Gastroesophageal sphincter (tissue), 4 donors: ENCODE data around the gene DNAJB12. TPM values are rescaled to one million over a fixed set of nuclear protein-coding genes. Genes with fewer than 3 reads are reported as not detected.

Experiments used
- ATAC-seq: fragments of 150-250 bp; one replicate; pipeline ENCODE4 v1.9.1; 2016; ENCODE audit warnings: mild to moderate bottlenecking, moderate library complexity
- H3K27ac ChIP-seq, 4 donors: fragments of 200-600 bp; sonication (generic) in 3 of 4; 1 replicate in 3 of 4; 2 replicates in 1 of 4; pipeline ENCODE4 v1.5.1; 2016 to 2019
- H3K27me3 ChIP-seq: fragments of 200-600 bp; sonication (generic); one replicate; pipeline ENCODE4 v1.5.1; 2019
- H3K36me3 ChIP-seq, 2 donors: fragments of 200-600 bp; sonication (generic); one replicate each; pipeline ENCODE4 v1.5.1; 2019; ENCODE audit warnings: control low read depth in 1 of 2
- H3K4me1 ChIP-seq, 3 donors: fragments of 200-600 bp; sonication (generic); 1 replicate in 2 of 3; 2 replicates in 1 of 3; pipeline ENCODE4 v1.5.1; 2016 to 2019; ENCODE audit warnings: control low read depth in 2 of 3
- H3K4me3 ChIP-seq, 2 donors: fragments of 200-600 bp; sonication (generic); one replicate each; pipeline ENCODE4 v1.5.1; 2019; ENCODE audit warnings: mild to moderate bottlenecking in 1 of 2, moderate library complexity in 1 of 2
- H3K9me3 ChIP-seq, 3 donors: fragments of 200-600 bp; sonication (generic); one replicate each; pipeline ENCODE4 v1.5.1; 2017 to 2019; ENCODE audit warnings: control low read depth in 2 of 3
- CTCF ChIP-seq, 4 experiments: fragments of 200-600 bp in 2 of 4; fragments of 450-650 bp in 2 of 4; sonication (generic) in 1 of 4; IDR thresholded peaks; one replicate each; pipeline ENCODE4 v1.5.1; 2017 to 2019; ENCODE audit warnings: antibody characterized with exemption in 4 of 4, mild to moderate bottlenecking in 2 of 4, moderate library complexity in 2 of 4
- EP300 ChIP-seq: sonication (generic); formaldehyde crosslinking; IDR thresholded peaks from one replicate; pipeline ENCODE4 v1.6.1; 2017; ENCODE audit warnings: antibody characterized with exemption, mild to moderate bottlenecking
- POLR2A ChIP-seq, 2 donors: fragments of 450-650 bp; IDR thresholded peaks; one replicate each; pipeline ENCODE4 v1.6.1; 2017; ENCODE audit warnings: antibody characterized with exemption in 2 of 2, mild to moderate bottlenecking in 2 of 2, moderate library complexity in 1 of 2
- POLR2AphosphoS5 ChIP-seq: sonication (generic); formaldehyde crosslinking; IDR thresholded peaks from one replicate; pipeline ENCODE4 v1.6.1; 2017; ENCODE audit warnings: antibody characterized with exemption
- WGBS, 2 donors: methylation state at CpG; one replicate each; pipeline ENCODE4 v1.1.5; 2018; ENCODE audit warnings: low coverage in 1 of 2; 5-methylcytosine and 5-hydroxymethylcytosine counted together
- total RNA-seq, 4 donors: library from RNA; depleted of rRNA; stranded (reverse); fragments of >200 nt; gene quantifications; one replicate each; pipeline ENCODE4 v1.1.0, GENCODE V29; 2016

Gene DNAJB12
- total RNA-seq, 4 donors from 2014 or later = 28.6 to 43.0 (median 33.4) TPM

- no peak for ATAC-seq
- Histone ChIP-seq H3K4me1 (peaks cover 14 to 73% (median 47%) of the 10 kb centered on the region in 3 donors), H3K27ac (peak overlapping the region; percentile 57 to 90 (median 78)), H3K27me3 (no peaks in the 10 kb centered on the region), H3K4me3 (no peak overlapping the region), H3K36me3 (no peaks in the 10 kb centered on the region), H3K9me3 (no peaks in the 10 kb centered on the region)
- TF ChIP-seq POLR2AphosphoS5 (no peak), EP300 (no peak), POLR2A (IDR thresholded peaks at IDR 0.05) (no peak), CTCF (IDR thresholded peaks at IDR 0.05) (no peak)
- 67% methylated on average over 5 of the region's 12 CpGs; no CpG with 5 or more reads in 1 of the 2 donors for WGBS, 2 donors
These were observed 37.8 kb downstream of the DNAJB12 start for GRCh38 chr10:72316748-72317435.

GRCh38 chr10:72316386-72316700, 38.4 kb downstream of the DNAJB12 start:
- Histone ChIP-seq H3K4me1 (peaks cover 14 to 71% (median 47%) of the 10 kb centered on the region in 3 donors), H3K27ac (peak overlapping the region; percentile 57 to 90 (median 78)), H3K36me3 (no peaks in the 10 kb centered on the region), H3K27me3 (no peaks in the 10 kb centered on the region), H3K9me3 (no peaks in the 10 kb centered on the region), H3K4me3 (no peak overlapping the region)
- no peak for TF ChIP-seq POLR2A (IDR thresholded peaks at IDR 0.05)
- TF ChIP-seq POLR2AphosphoS5 = no peak
- TF ChIP-seq EP300 = no peak
- TF ChIP-seq CTCF (IDR thresholded peaks at IDR 0.05) = no peak
- WGBS, 2 donors = 70% methylated on average over 2 of the region's 3 CpGs
- no peak for ATAC-seq

GRCh38 chr10:72315611-72316385, 38.9 kb downstream of the DNAJB12 start:
- peak; percentile 63 for ATAC-seq
- peak overlapping the region; percentile 57 to 90 (median 78) for H3K27ac ChIP-seq
- H3K4me3 ChIP-seq = no peak overlapping the region
- H3K9me3 ChIP-seq = no peaks in the 10 kb centered on the region
- WGBS, 2 donors = 0 to 7% methylated on average over 1 of the region's 2 CpGs
- no peaks in the 10 kb centered on the region for H3K27me3 ChIP-seq
- peaks cover 14 to 68% (median 41%) of the 10 kb centered on the region in 3 donors for H3K4me1 ChIP-seq
- H3K36me3 ChIP-seq = no peaks in the 10 kb centered on the region
- TF ChIP-seq POLR2AphosphoS5 (peak; percentile 87), POLR2A (IDR thresholded peaks at IDR 0.05) (no peak)

- Histone ChIP-seq H3K27ac (peak overlapping the region in 3 of 4 donors; percentile 76 to 90 (median 79)), H3K4me1 (peaks cover 14 to 68% (median 41%) of the 10 kb centered on the region in 3 donors), H3K36me3 (no peaks in the 10 kb centered on the region), H3K27me3 (no peaks in the 10 kb centered on the region), H3K4me3 (no peak overlapping the region), H3K9me3 (no peaks in the 10 kb centered on the region)
- no peak for TF ChIP-seq POLR2A (IDR thresholded peaks at IDR 0.05)
- no peak for TF ChIP-seq EP300
- no peak for TF ChIP-seq POLR2AphosphoS5
- no peak for TF ChIP-seq CTCF (IDR thresholded peaks at IDR 0.05)
- 42 to 80% methylated on average over 2 to 7 of the region's 7 CpGs for WGBS, 2 donors
- no peak for ATAC-seq
These were observed 39.7 kb downstream of the DNAJB12 start for GRCh38 chr10:72315054-72315453.

GRCh38 chr10:72314263-72314662, 40.5 kb downstream of the DNAJB12 start:
- Histone ChIP-seq H3K4me1 (peaks cover 14 to 68% (median 44%) of the 10 kb centered on the region in 3 donors), H3K4me3 (no peak overlapping the region), H3K36me3 (no peaks in the 10 kb centered on the region), H3K9me3 (no peaks in the 10 kb centered on the region), H3K27me3 (no peaks in the 10 kb centered on the region), H3K27ac (no peak overlapping the region)
- WGBS, 2 donors = 100% methylated on average over 1 to 3 of the region's 7 CpGs
- ATAC-seq = no peak
- no peak for TF ChIP-seq EP300
- TF ChIP-seq POLR2A (IDR thresholded peaks at IDR 0.05) = no peak
- no peak for TF ChIP-seq POLR2AphosphoS5
- no peak for TF ChIP-seq CTCF (IDR thresholded peaks at IDR 0.05)
